ENCODE results near the gene KLC1. TPM values are rescaled to one million over a fixed set of nuclear protein-coding genes. Genes with fewer than 3 reads are reported as not detected.

Gene KLC1
- total and polyA plus RNA-seq, 10 of the 15 experiments (the other 5 are each of a cell fraction or from before 2014, with no cell fraction given): 5.5 to 137 (median 76.1) TPM

GRCh38 chr14:103718572-103718971, 89.6 kb downstream of the KLC1 start (continued):
- no peak for TF ChIP-seq ZNF217 (IDR thresholded peaks at IDR 0.05)

DNA sequence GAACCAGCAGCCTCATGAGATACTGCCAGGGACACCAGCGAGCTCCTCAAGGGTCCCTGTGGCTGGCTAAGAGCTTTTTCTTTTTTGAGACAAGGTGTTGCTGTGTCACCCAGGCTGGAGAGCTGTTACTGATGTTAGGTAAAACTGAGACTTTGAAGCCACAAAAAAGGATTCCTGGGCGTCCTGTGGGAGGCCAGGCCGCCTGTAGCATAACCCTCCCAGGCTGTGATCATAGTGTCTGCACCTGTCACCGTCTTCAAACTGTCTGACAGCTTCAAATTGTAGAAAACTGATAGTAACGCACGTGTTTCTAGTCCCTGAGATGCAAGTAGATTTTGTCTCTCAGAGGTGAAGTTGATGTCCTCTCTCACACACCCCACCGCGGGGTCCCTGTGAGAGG, 90.7 kb downstream of the KLC1 start:
- Histone ChIP-seq H2AFZ (ENCODE audit: control insufficient read depth, low read depth, low read length) (no peak overlapping the region), H3K27me3 (replicated peaks in 1 of 2; ENCODE audit: control insufficient read depth in 2 of 2, insufficient read depth in 2 of 2, low read length in 1 of 2) (no peaks in the 10 kb centered on the region), H4K20me1 (ENCODE audit: control insufficient read depth, insufficient read depth) (no peaks in the 10 kb centered on the region), H3K9ac (ENCODE audit: control insufficient read depth, insufficient read depth, low read length) (no peak overlapping the region), H3K79me2 (ENCODE audit: control insufficient read depth, insufficient read depth, low read length) (peaks cover 20% of the 10 kb centered on the region), H3K4me2 (ENCODE audit: control insufficient read depth, insufficient read depth) (no peak overlapping the region; the same call in 1 of the 2 replicates), H3K4me1 (ENCODE audit: control insufficient read depth, insufficient read depth, low read length) (no peaks in the 10 kb centered on the region; the same call in 1 of the 2 replicates), H3K36me3 (ENCODE audit: control insufficient read depth in 2 of 2, insufficient read depth in 2 of 2, low read length in 1 of 2) (no peaks in the 10 kb centered on the region), H3K4me3 (no peak overlapping the region), H3K9me3 (replicated peaks; ENCODE audit: control insufficient read depth, insufficient read depth, low read length) (no peaks in the 10 kb centered on the region), H3K27ac (ENCODE audit: control insufficient read depth, insufficient read depth) (no peak overlapping the region)
- FAIRE-seq: no peak
- SMC1A ChIA-PET (ENCODE audit: uncharacterized antibody, unreplicated experiment): no interaction called here
- intact Hi-C loops (cut with micrococcal nuclease; ENCODE audit: unreplicated experiment): no loop called here
- no TSS peak for BruUV-seq (replicated peaks)
- TF ChIP-seq SRF (IDR thresholded peaks at IDR 0.05; ENCODE audit: low read depth in 2 of 2, low read length in 2 of 2): no peak
- TF ChIP-seq, protein P1, sequence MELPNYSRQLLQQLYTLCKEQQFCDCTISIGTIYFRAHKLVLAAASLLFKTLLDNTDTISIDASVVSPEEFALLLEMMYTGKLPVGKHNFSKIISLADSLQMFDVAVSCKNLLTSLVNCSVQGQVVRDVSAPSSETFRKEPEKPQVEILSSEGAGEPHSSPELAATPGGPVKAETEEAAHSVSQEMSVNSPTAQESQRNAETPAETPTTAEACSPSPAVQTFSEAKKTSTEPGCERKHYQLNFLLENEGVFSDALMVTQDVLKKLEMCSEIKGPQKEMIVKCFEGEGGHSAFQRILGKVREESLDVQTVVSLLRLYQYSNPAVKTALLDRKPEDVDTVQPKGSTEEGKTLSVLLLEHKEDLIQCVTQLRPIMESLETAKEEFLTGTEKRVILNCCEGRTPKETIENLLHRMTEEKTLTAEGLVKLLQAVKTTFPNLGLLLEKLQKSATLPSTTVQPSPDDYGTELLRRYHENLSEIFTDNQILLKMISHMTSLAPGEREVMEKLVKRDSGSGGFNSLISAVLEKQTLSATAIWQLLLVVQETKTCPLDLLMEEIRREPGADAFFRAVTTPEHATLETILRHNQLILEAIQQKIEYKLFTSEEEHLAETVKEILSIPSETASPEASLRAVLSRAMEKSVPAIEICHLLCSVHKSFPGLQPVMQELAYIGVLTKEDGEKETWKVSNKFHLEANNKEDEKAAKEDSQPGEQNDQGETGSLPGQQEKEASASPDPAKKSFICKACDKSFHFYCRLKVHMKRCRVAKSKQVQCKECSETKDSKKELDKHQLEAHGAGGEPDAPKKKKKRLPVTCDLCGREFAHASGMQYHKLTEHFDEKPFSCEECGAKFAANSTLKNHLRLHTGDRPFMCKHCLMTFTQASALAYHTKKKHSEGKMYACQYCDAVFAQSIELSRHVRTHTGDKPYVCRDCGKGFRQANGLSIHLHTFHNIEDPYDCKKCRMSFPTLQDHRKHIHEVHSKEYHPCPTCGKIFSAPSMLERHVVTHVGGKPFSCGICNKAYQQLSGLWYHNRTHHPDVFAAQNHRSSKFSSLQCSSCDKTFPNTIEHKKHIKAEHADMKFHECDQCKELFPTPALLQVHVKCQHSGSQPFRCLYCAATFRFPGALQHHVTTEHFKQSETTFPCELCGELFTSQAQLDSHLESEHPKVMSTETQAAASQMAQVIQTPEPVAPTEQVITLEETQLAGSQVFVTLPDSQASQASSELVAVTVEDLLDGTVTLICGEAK (IDR thresholded peaks at IDR 0.05; ENCODE audit: borderline replicate concordance): no peak
- no peak for TF ChIP-seq SREBF2 (IDR thresholded peaks at IDR 0.05; ENCODE audit: low read length)
- no peak for TF ChIP-seq ZNF687 (IDR thresholded peaks at IDR 0.05)
- TF ChIP-seq, protein P2, sequence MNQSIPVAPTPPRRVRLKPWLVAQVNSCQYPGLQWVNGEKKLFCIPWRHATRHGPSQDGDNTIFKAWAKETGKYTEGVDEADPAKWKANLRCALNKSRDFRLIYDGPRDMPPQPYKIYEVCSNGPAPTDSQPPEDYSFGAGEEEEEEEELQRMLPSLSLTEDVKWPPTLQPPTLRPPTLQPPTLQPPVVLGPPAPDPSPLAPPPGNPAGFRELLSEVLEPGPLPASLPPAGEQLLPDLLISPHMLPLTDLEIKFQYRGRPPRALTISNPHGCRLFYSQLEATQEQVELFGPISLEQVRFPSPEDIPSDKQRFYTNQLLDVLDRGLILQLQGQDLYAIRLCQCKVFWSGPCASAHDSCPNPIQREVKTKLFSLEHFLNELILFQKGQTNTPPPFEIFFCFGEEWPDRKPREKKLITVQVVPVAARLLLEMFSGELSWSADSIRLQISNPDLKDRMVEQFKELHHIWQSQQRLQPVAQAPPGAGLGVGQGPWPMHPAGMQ (IDR thresholded peaks at IDR 0.05; ENCODE audit: borderline replicate concordance): no peak
- no peak for TF ChIP-seq TCF3 (IDR thresholded peaks at IDR 0.05; ENCODE audit: borderline replicate concordance, insufficient read depth, low read depth, low read length)
- TF ChIP-seq POU2F2 (IDR thresholded peaks at IDR 0.05; ENCODE audit: borderline replicate concordance, low read depth, low read length): no peak
- ATAC-seq: no peak
- 71% methylated on average over 8 of the region's 8 CpGs for WGBS (ENCODE audit: insufficient coverage, insufficient replicate concordance, low lambda C conversion rate, missing lambda C conversion rate)
- POLR2A ChIA-PET: no interaction called here
- in situ Hi-C loops (cut with MboI): no loop called here
- no peak for DNase-seq (ENCODE audit: low read depth, low spot score)
- RAD21 ChIA-PET (ENCODE audit: unreplicated experiment): no interaction called here
- CTCF ChIA-PET: no interaction called here

Measured in GM12878 (cell line).